ENCODE data around the gene NFXL1.
"Not testable (repeated sequence)": the region's sequence is repeated elsewhere in the genome, so short reads cannot be mapped to it uniquely, and the experiment has no call there.

Gene NFXL1

DNA sequence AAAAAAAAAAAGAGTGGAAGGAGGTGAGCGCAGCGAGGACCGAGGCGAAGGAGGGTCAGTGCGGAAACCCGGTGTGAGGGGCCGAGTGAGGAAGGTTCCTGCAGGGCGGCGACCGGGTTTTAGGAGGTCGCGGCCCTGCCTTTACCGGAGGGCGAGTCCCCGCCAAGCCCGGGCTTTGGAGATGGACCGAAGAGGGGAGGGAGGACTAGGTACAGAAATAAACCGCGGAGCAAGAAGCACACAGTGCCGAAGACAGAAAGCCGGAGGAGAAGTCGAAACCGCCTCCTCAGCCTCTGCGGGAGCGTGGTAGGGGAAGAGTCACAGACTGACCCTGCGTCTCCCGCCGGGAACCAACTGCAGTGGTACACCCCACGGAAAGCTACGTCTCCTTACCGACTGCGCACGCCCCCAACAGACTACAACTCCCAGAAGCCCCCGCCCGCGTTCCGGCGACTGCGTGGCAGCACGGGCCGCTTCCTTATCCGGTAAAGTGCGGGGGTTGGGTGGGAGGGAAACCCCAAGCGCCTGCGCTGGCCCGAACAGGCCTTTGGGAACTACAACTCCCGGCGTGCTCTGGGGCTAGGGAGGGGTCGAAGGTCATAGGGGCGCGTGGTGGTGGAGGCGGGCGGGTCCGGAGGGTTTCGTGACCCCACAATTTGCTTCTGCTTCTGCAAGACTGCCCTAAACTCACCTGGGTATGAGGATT lies at the start of gene NFXL1:
Gene NFXL1 (minus strand): TSS at position 364 of the 706 bp plus-strand sequence. CDS start 380 bp downstream, outside the sequence.
- DNase-seq, result peak; percentile 72

- DNase-seq, result no peak
Measured at GRCh38 chr4:47954677-47955076, 40.3 kb upstream of the NFXL1 start.

DNA sequence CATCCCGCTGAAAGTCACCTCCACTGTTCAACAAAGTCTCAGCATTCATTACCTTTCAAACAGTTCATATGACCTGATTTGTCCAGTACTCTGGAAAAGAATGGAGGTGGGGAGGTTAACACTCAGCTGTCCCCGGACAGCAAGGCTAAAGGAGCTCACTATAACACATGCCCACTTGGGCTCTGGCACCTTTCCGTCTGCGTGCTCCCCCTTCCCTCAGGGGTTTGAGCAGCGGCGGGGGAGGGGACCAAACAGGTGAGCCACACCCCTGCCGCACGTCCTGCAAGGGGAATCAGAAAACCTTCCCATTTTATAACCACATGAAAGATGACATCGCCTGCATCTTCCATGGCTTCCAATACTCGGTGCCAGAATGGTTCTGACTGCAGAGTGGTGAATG lies 39.9 kb upstream of the NFXL1 start:
- DNase-seq, result no peak

GRCh38 chr4:47945930-47946726 lies 31.7 kb upstream of the NFXL1 start:
- no peak for DNase-seq

GRCh38 chr4:47942081-47942819 lies 27.9 kb upstream of the NFXL1 start:
- DNase-seq, result no peak

DNA sequence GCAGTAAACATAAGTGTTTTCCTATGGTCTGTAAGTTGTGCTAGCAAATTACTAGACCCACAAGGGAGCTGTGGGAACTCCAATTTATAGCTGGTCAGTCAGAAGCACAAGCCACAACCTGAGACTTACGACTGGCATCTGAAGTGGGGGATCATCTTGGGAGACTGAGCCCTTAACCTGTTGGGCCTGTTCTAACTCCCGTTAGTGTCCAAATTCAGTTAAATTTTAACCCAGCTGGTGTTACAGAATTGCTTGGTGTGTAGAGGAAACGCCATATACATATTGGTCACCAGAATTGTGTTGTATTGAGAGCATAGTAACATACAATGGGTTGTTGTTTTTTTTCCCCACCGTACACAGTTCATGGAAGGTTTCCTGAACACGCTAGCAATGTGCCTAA lies 25.1 kb upstream of the NFXL1 start:
- DNase-seq, result no peak

DNA sequence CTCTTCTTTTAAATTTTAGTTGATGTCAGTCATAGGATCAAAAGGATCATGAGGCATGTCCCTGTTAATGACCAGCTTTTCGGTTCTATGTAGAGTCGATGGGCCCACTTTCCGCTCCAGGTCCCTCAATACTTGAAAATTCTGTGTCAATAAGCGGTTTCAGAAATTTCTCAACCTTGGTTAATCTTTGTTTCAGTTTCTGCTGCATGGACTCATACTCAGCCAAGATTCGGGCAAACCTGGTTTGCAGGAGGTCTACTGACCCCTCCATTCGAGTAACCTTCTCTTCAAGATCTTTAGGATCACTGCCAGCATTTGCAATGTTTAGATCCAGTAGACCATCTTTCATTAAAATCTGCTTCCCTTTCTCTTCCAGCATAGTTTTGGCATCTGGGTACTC lies 22.0 kb upstream of the NFXL1 start:
- DNase-seq, result no peak

DNA sequence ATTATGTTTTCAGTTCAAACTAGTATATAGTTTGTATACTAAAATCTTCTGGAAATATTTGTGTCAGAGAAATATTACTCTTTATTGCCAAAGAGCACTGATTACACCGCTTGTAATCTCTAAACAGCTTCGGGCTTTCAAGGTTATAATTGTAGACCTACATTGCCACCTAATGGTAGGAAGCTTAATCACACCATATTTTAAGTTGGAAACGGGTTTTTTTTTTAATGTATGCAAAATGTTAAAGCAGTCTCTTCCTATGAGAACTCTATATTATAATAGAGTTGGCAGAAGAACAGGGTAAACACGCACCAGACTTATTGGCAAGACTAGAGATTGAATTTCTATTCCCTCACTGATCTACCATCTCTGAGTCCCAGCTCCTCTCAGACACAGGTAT lies 19.5 kb upstream of the NFXL1 start:
- no peak for DNase-seq

DNA sequence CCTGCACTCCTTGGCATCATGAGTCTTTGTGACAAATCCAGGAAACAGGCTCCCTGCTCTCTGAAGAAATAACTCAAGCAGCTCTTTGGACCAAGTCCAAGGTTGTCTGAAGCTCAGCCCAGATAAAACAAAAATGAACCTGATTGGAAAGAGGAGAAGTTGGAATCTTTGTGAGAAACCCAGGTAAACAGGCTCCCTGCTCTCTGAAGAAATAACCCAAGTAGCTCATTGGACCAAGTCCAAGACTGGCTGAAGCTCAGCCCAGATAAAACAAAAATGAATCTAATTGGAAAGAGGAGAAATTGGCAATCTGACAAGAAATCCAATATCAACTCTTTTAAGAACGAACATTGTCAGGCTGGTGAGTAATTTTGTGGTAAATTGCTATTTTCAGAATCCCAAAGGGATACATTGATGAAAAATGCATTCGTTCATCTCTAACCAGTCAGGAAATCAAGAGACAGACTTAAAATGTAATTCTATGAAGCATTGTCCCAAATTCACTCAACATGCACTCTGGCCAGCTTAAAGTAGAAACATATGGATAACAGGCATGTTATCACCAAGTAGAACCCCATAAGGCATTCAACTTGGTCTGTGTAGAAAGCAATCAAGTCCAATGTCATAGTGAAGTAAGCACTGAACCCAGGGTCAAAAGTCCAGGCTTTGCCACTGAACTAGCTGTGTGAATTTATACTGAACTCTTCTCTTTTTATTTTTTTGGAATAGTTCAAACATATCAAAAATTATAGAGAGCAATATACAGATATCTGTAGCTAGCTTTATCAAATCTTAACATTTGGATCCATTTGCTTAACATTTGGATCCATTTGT lies 16.8 kb upstream of the NFXL1 start:
- no peak for DNase-seq

DNA sequence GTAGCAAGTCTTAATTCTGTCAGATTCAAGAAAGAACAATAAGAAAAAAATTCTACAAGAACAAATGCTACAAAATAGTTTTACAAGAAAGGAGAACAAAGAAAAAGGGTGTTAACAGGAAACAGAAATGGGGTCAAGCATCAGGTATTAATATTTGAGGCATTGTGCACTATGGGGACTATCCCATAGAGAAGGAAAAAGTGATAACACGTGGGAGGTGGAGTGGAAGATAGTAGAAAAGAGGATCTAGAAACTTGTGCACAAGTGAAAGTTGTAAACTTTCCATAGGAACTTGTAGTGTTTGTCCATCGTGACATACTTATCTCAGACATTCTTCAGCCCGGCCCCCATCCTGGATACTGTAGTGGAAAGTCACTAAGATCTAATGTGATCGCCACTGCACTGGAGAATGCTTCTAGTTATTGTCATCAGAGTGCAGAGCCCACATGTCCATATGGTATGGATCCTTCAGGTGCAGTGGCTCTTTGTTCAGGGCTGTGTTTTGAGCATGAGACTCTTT lies 15.4 kb upstream of the NFXL1 start:
- no peak for DNase-seq

DNA sequence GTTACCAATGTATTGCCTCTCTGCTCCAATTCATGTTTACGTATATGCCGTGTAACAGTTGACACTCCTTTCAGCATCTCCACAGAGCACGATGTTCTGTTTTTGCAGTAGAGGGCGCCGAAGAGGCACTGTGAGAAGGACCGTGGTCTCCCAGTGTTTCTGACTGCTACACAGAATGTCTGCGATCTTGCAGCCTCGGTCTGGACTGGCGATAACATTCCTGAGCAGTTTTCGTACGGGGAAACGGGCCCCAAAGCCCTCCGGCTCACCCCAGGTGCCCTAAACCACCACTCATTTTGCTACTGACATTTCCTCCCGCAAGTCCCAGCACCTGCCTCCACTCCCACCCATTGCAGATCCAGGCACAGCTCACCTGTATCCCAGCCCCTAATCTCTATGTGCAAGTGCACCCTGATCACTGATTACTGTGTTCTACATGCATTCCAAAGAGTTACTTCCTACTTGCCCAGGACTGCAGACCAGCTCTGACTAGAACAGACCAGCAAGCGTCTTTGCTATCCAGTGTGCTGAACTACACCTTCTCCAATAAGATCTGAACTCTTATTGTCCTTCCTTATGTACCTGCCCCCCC lies 12.4 kb upstream of the NFXL1 start:
- DNase-seq, result no peak

- DNase-seq, result not testable (repeated sequence)
Measured at GRCh38 chr4:47923261-47923608, 8.9 kb upstream of the NFXL1 start.

- not testable (repeated sequence) for DNase-seq
Measured at GRCh38 chr4:47922436-47923260, 8.3 kb upstream of the NFXL1 start.

GRCh38 chr4:47917163-47917562 lies 2.8 kb upstream of the NFXL1 start:
- not testable (repeated sequence) for DNase-seq

- DNase-seq, result no peak
Measured at GRCh38 chr4:47915378-47915777, 995 bp upstream of the NFXL1 start.

DNA sequence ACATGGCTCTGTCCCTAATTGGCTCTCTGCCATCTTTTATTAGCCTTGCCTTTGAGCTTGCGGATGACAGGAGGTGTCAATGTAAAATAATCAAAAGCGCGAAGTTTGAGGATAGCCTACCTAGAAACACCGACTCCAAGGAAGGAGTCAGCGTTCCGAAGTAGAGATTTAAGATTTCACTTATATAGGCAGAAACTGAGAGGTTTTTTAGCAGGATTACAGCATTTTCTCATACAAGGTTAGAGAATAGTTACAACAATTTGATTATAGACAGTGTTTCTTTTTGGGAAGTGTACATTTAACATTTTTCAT lies 499 bp upstream of the NFXL1 start:
- DNase-seq, result no peak

DNA sequence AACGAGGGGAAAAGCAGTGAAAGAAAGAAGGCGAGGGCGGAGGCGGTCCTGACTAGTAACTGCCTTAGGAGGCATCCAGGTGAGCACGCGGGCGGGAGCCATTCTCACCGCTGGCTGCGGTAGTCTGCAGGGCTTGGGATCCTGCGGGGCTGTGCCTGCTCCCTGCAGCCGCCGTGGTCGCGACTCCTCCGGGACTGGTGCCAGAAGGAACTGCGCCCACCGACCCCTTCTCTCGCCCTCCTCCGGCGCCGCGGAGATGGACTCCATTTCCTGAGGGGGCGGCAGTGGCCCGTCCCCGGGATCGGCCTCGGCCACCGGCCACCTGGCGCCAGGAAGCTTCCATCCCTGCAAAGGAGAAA lies 543 bp downstream of the NFXL1 start:
- DNase-seq, result no peak

DNA sequence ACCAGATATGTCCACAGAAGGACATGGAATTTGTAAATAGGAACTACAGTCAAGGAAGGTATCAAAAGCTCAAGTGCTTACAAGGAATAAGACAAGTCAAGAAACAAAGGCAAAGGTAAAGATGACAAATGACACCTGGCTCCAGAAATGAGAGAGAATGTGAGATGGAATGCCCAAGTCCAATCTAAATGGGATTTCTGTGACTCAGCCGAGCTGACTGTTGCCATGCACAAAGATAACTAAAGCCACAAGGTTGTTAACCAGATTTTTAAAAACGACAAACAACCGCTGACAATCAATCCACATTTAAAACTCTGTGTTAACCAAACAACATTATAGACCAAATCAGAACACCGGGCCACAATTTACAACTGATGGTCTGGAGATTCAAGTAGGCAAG lies 1.1 kb downstream of the NFXL1 start:
- no peak for DNase-seq

GRCh38 chr4:47907089-47907646 lies 7.2 kb downstream of the NFXL1 start:
- no peak for DNase-seq

GRCh38 chr4:47899639-47900038 lies 14.7 kb downstream of the NFXL1 start:
- DNase-seq, result no peak

- no peak for DNase-seq
Measured at GRCh38 chr4:47891928-47892327, 22.5 kb downstream of the NFXL1 start.

All from NCI-H2107 (cell line).